MM.1S (cell line): Measurements from ENCODE around the gene SYT17.

Experiments
- DNase-seq: peaks from one replicate; pipeline ENCODE4 v3.0.0-alpha.2; 2015
- H2AFZ ChIP-seq: fragments of 300-600 bp; sonication (generic); 2 replicates; pipeline ENCODE4 v1.6.0; 2016; ENCODE audit warnings: antibody characterized with exemption, low read length
- H3F3A ChIP-seq: fragments of 300-600 bp; sonication (generic); 2 replicates; pipeline ENCODE4 v1.6.1; 2016; ENCODE audit warnings: mild to moderate bottlenecking, antibody characterized with exemption, low read length, moderate library complexity, mixed read lengths; ENCODE audit not compliant: insufficient read depth
- H3K27ac ChIP-seq: fragments of 300-600 bp; sonication (generic); 2 replicates; pipeline ENCODE4 v1.5.1; 2016; ENCODE audit warnings: mild to moderate bottlenecking, low read length
- H3K27me3 ChIP-seq: fragments of 300-600 bp; sonication (generic); replicated peaks from 2 replicates; pipeline ENCODE4 v1.6.0; 2016; ENCODE audit warnings: low read length; ENCODE audit not compliant: insufficient read depth
- H3K36me3 ChIP-seq: fragments of 300-600 bp; sonication (generic); replicated peaks from 2 replicates; pipeline ENCODE4 v1.6.1; 2016; ENCODE audit warnings: mild to moderate bottlenecking, low read length, mixed read lengths; ENCODE audit not compliant: insufficient read depth
- H3K4me1 ChIP-seq: fragments of 300-600 bp; sonication (generic); 2 replicates; pipeline ENCODE4 v1.6.1; 2016; ENCODE audit warnings: low read length, mixed read lengths
- H3K4me2 ChIP-seq: fragments of 300-600 bp; sonication (generic); 2 replicates; pipeline ENCODE4 v1.6.0; 2016; ENCODE audit warnings: low read depth, low read length
- H3K4me3 ChIP-seq: fragments of 300-600 bp; sonication (generic); 2 replicates; pipeline ENCODE4 v1.5.1; 2016; ENCODE audit warnings: low read length, mixed read lengths
- H3K79me2 ChIP-seq: fragments of 300-600 bp; sonication (generic); 2 replicates; pipeline ENCODE4 v1.6.1; 2016; ENCODE audit warnings: mixed run types, low read length, mixed read lengths
- H3K9ac ChIP-seq: fragments of 300-600 bp; sonication (generic); 2 replicates; pipeline ENCODE4 v1.6.1; 2016; ENCODE audit warnings: low read length, mixed read lengths
- H3K9me2 ChIP-seq: fragments of 300-600 bp; sonication (generic); replicated peaks from 2 replicates; pipeline ENCODE4 v1.6.1; 2016; ENCODE audit warnings: mild to moderate bottlenecking, low read length, mixed read lengths; ENCODE audit not compliant: insufficient read depth
- H3K9me3 ChIP-seq: fragments of 300-600 bp; sonication (generic); replicated peaks from 2 replicates; pipeline ENCODE4 v1.6.1; 2016; ENCODE audit warnings: mild to moderate bottlenecking, low read length, mixed read lengths; ENCODE audit not compliant: insufficient read depth
- H4K20me1 ChIP-seq: fragments of 300-600 bp; sonication (generic); 2 replicates; pipeline ENCODE4 v1.6.1; 2016; ENCODE audit warnings: mild to moderate bottlenecking, low read length, moderate library complexity, mixed read lengths; ENCODE audit not compliant: insufficient read depth
- CTCF ChIP-seq: fragments of 300-600 bp; sonication (generic); IDR thresholded peaks from 2 replicates; pipeline ENCODE4 v1.5.1; 2016; ENCODE audit warnings: antibody characterized with exemption, low read length, mixed read lengths
- EZH2 ChIP-seq: fragments of 300-600 bp; sonication (generic); optimal IDR thresholded peaks from 2 replicates; pipeline ENCODE3; 2017; ENCODE audit warnings: low read depth, mild to moderate bottlenecking, antibody characterized with exemption, low read length, mixed read lengths
- EZH2phosphoT487 ChIP-seq: fragments of 300-600 bp; sonication (generic); IDR thresholded peaks from 2 replicates; pipeline ENCODE4 v1.6.1; 2018; ENCODE audit warnings: antibody characterized with exemption, low read length

Gene SYT17

DNA sequence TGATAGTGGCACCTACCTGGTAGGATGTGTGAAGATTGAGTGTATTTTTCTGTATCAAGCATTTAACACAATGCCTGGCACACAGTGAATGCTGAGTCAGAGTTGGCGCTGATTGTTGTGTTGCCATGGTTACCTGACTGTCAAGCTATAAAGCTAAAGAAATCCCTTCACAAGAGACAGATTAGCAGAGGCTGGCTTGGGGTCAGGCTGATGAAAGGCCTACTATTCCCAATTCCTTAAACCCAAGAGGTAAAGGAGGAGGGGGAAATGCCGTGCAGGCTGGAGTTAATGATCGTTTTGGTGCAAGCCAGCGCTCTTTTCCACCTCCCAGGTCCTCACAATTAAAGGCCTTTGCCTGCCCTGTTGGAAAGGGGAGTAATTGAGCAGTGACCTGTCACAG is 123.4 kb downstream of the SYT17 start:
- no peaks in the 10 kb centered on the region for H3K9me3 ChIP-seq
- no peak for DNase-seq
- H3K4me2 ChIP-seq, result no peak overlapping the region

DNA sequence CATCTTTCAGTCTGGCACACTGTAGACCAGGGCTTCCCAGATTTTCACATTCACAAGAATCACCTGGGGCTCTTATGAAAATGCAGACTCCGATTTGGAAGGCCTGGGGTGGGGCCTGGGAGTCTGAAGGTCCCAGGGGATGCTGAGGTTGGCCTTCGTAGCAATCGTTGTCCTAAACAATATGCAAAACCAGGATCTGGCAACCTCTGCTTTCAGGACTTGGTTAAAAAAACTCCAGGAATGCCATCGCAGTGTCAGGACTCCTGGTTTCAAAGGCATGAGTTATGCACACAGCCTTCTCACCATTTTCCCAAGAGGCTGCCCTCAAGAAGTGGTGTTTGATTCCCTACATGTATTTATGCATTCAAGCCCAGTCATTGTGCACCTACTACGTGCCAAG is 124.1 kb downstream of the SYT17 start:
- Histone ChIP-seq H2AFZ (no peak overlapping the region), H3K4me2 (no peak overlapping the region), H3K27ac (no peak overlapping the region), H3F3A (peaks cover 11% of the 10 kb centered on the region), H3K79me2 (no peaks in the 10 kb centered on the region), H3K27me3 (no peaks in the 10 kb centered on the region), H3K9me2 (no peaks in the 10 kb centered on the region), H3K9ac (no peak overlapping the region), H3K36me3 (no peaks in the 10 kb centered on the region), H3K4me3 (no peak overlapping the region), H3K9me3 (no peaks in the 10 kb centered on the region), H3K4me1 (peaks cover 9% of the 10 kb centered on the region), H4K20me1 (no peaks in the 10 kb centered on the region)
- TF ChIP-seq CTCF (no peak), EZH2 (no peak), EZH2phosphoT487 (no peak)
- no peak for DNase-seq

More for the DNA sequence above, 123.4 kb downstream of the SYT17 start:
- no peak overlapping the region for H2AFZ ChIP-seq
- H3K27me3 ChIP-seq, result no peaks in the 10 kb centered on the region
- no peaks in the 10 kb centered on the region for H3K79me2 ChIP-seq
- no peak overlapping the region for H3K4me3 ChIP-seq
- H3K4me1 ChIP-seq, result peaks cover 9% of the 10 kb centered on the region
- TF ChIP-seq CTCF (no peak), EZH2phosphoT487 (no peak), EZH2 (no peak)
- H4K20me1 ChIP-seq, result no peaks in the 10 kb centered on the region
- H3F3A ChIP-seq, result peaks cover 11% of the 10 kb centered on the region
- no peak overlapping the region for H3K9ac ChIP-seq
- H3K9me2 ChIP-seq, result no peaks in the 10 kb centered on the region
- no peak overlapping the region for H3K27ac ChIP-seq
- H3K36me3 ChIP-seq, result no peaks in the 10 kb centered on the region

DNA sequence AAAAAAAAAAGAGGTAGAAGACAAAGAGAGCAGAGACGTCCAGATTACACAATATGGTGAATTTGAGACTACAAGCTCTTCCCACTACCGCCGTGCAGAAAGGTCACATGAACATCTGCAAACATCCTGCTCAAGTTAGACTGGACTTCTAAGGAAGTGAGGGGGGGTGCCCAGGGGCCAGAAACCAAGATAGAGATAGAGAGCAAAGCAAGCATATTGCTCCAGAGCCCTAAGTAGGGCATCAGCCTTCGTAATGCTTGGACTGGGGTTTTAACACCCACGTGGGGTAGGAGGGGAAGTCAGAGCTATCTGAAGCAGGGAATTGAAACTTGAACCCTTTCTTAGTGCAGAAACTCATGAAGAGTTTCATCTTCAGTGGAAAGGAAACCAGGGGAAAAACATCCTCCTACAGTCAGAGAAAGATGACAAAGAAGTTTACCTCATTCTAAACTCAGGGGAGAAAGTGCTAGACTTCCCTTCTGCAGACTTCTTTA is 126.2 kb downstream of the SYT17 start:
- DNase-seq, result peak; percentile 84
- Histone ChIP-seq H3K9ac (no peak overlapping the region), H2AFZ (no peak overlapping the region)

More for the DNA sequence above, 126.2 kb downstream of the SYT17 start:
- H3F3A ChIP-seq, result peaks cover 11% of the 10 kb centered on the region
- H3K9me2 ChIP-seq, result no peaks in the 10 kb centered on the region
- H3K79me2 ChIP-seq, result no peaks in the 10 kb centered on the region
- TF ChIP-seq CTCF, result no peak
- no peak for TF ChIP-seq EZH2phosphoT487
- no peak for TF ChIP-seq EZH2
- H3K4me1 ChIP-seq, result peaks cover 9% of the 10 kb centered on the region
- peak overlapping the region; percentile 45; the same call in 1 of the 2 replicates for H3K4me2 ChIP-seq
- no peak overlapping the region for H3K4me3 ChIP-seq
- no peaks in the 10 kb centered on the region for H4K20me1 ChIP-seq
- H3K36me3 ChIP-seq, result no peaks in the 10 kb centered on the region
- no peaks in the 10 kb centered on the region for H3K27me3 ChIP-seq
- no peaks in the 10 kb centered on the region for H3K9me3 ChIP-seq
- no peak overlapping the region; the same call in 1 of the 2 replicates for H3K27ac ChIP-seq
